Measurements from ENCODE around the gene TREX2. TPM values are rescaled to one million over a fixed set of nuclear protein-coding genes. Genes with fewer than 3 reads are reported as not detected.
"Not testable (repeated sequence)": the region's sequence is repeated elsewhere in the genome, so short reads cannot be mapped to it uniquely, and the experiment has no call there.

Gene TREX2
- total RNA-seq, 1 donor from 2014 or later, result 2.9 TPM

DNA sequence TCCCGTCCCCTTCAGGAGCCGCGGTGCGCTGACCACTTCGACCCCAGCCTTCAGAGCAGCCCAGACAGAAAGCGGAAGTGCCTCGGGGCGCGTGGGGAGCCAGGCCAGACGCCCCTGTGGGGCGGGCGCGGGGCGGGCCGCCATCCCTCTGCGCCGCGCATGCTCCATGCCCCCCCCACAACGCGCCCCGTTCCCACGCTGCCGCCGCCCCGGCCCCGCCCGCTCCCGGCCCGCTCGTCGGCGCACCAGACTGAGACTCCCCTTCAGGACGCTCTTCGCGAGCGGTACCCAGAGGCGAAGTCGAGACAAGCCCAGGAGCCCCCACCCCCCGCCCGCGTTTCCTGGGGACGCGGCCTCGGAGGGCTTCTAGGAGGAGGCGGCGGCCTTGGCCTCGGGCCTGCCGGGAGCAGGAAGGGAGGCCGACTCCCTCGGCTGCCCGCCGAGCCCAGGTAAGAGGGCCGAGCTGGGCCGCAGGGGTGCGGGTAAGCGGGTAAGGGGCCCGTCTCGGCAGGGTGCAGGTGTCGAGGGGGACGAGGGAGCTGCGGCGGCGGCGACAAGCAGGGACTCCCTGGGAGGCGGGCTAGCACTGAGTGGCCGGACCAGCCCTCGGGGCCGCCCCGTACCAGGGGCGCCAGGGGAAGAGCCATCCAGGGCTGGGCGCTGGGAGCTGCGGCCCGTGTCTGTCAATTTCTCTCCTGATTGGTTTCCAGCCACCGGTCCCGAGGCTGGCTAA, 34.4 kb downstream of the TREX2 start, which contains the start of gene ZFP92:
TSS of gene ZFP92 (plus strand) at position 218 of the 733 bp plus-strand sequence. CDS start 6,851 bp downstream, outside the sequence.
- no peak for FAIRE-seq
- peak; percentile 56 to 58 for DNase-seq (ENCODE audit: low spot score in 2 of 2)

GRCh38 chrX:153410888-153411254, 35.0 kb downstream of the TREX2 start:
- DNase-seq (ENCODE audit: low spot score in 2 of 2) (no peak), FAIRE-seq (no peak)

GRCh38 chrX:153410373-153410772, 35.5 kb downstream of the TREX2 start:
- FAIRE-seq, result no peak
- DNase-seq (ENCODE audit: low spot score in 2 of 2), result no peak

DNA sequence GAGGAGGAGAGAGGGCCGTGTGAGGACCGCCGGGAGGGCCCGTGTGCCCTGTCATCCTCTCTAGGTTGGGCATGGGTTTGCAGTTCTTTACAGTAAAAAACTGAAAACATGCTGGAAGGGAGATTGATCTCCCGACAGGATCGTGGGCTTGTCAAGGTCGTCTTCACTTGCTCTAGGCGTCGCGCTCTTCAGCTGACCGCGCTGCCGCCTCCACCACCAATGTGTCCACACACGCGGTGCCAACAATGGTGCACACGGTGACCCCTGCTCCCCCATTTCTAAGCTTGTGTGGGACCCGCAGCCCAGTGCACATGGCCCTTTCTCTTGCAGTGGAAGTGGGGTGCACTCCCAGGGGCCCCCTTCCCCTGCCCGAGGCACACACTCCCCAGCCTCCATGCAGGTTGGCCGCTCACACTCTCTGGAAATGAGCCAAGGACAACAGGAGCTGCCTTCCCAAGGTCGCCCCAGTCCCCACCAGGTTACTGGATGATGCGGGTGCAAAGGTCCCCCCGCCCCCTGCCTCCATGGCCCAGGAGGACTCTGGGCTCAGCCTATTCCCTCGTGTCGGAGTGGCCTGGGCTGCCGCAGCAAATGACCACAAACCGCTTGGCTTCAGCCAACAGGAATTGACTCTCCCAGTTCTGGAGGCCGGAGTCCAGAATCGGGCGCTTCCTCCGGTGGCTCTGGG, 36.3 kb downstream of the TREX2 start:
- FAIRE-seq (no peak), DNase-seq (ENCODE audit: low spot score in 2 of 2) (no peak)

- DNase-seq (ENCODE audit: low spot score in 2 of 2) (no peak), FAIRE-seq (no peak)
These were observed 36.9 kb downstream of the TREX2 start for GRCh38 chrX:153408871-153409351.

GRCh38 chrX:153408221-153408721, 37.6 kb downstream of the TREX2 start:
- DNase-seq (ENCODE audit: low spot score in 2 of 2) (no peak), FAIRE-seq (no peak)

- DNase-seq (ENCODE audit: low spot score in 2 of 2) (no peak), FAIRE-seq (no peak)
These were observed 38.1 kb downstream of the TREX2 start for GRCh38 chrX:153407736-153408135.

- FAIRE-seq, result no peak
- DNase-seq (ENCODE audit: low spot score in 2 of 2), result peak in 1 of 2 donors; percentile 10
These were observed 39.0 kb downstream of the TREX2 start for GRCh38 chrX:153406903-153407302.

DNA sequence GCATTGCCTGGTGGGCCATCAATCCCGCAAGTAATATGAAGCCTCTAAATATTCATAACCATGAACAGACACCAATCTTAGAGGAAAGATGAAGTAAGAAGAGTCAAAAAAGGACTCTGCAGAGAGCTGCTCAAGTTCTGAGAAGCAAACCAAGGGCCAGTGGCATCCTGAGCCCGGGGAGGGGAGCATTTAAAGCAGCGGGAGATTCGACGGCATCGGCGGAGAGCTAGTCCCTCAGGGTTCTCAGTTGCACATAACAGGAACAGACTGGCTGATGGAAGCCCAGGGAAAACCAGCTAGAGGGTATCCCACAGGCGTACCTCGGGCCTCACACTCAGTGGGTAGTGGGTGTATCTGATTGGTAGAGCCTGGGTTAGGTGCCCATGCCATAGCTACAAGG, 39.8 kb downstream of the TREX2 start:
- FAIRE-seq, result no peak
- no peak for DNase-seq (ENCODE audit: low spot score in 2 of 2)

DNA sequence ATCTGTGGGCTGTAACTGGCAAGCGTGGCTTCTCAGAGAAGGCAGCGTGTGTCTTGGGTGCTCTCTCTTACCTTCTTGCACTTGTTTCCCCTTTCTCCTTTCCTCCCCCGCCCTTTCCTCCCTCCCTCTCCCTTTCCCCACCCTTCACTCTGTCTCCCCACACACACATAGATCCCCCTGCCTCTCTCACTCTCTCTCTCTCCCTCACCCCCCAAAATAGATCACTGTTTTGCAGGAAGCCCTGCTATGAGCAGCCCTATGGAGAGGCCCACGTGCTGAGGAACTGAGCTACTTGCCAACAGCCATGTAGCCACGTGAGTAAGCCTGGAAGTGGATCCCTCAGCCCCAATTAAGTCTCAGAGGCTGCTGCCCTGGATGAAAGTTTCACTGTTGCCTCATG, 40.4 kb downstream of the TREX2 start:
- DNase-seq (ENCODE audit: low spot score in 2 of 2) (no peak), FAIRE-seq (no peak)

- not testable (repeated sequence) for FAIRE-seq; DNase-seq (ENCODE audit: low spot score in 2 of 2)
These were observed 41.5 kb downstream of the TREX2 start for GRCh38 chrX:153404333-153404732.

- DNase-seq (ENCODE audit: low spot score in 2 of 2) (peak in 1 of 2 donors; percentile 17), FAIRE-seq (no peak)
These were observed 44.6 kb downstream of the TREX2 start, which contains the start of gene PNMA6E for GRCh38 chrX:153401133-153401764. Gene PNMA6E (minus strand): TSS chrX:153401350. CDS start chrX:153398849, 2,501 bp downstream.

GRCh38 chrX:153400146-153401132, 45.4 kb downstream of the TREX2 start:
- DNase-seq (ENCODE audit: low spot score in 2 of 2) (peak in 1 of 2 donors; percentile 29), FAIRE-seq (no peak)

- DNase-seq (ENCODE audit: low spot score in 2 of 2), result no peak
- FAIRE-seq, result no peak
These were observed 47.4 kb downstream of the TREX2 start for GRCh38 chrX:153398275-153398960.

DNA sequence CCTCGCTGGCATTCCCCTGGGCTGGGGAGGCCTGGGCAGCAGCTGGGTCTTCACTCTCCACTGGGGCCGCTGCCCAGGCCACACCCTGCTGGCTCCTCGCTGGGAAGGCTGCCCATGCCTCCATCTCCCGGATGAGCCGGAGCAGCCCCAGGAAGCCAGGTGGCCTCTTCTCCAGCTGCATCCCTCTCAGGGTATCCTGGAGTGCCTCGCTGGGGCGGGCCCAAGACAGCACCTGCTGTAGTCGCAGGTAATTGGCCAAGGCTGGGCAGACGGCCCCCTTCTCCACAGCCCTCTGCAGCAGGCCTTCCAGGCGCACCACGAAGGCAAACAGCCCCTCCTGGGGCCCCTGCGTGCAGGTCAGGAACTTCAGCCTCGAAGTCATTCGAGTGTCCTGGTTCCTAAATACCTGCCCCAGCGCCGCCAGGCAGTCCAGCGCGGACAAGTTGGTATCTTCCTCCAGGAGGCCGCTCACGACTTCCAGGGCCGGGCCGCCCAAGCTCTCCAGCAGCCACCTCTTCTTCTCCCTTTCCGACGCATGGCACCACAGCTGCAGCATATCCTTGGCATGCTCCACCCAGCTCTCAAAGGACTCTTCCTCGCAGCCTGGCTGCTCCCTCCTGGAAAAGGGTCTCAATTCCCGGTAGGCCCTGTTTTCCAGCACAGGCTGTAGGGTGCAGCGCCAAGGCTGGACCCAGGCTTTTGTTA, 48.4 kb downstream of the TREX2 start:
- DNase-seq (ENCODE audit: low spot score in 2 of 2), result no peak
- no peak for FAIRE-seq

DNA sequence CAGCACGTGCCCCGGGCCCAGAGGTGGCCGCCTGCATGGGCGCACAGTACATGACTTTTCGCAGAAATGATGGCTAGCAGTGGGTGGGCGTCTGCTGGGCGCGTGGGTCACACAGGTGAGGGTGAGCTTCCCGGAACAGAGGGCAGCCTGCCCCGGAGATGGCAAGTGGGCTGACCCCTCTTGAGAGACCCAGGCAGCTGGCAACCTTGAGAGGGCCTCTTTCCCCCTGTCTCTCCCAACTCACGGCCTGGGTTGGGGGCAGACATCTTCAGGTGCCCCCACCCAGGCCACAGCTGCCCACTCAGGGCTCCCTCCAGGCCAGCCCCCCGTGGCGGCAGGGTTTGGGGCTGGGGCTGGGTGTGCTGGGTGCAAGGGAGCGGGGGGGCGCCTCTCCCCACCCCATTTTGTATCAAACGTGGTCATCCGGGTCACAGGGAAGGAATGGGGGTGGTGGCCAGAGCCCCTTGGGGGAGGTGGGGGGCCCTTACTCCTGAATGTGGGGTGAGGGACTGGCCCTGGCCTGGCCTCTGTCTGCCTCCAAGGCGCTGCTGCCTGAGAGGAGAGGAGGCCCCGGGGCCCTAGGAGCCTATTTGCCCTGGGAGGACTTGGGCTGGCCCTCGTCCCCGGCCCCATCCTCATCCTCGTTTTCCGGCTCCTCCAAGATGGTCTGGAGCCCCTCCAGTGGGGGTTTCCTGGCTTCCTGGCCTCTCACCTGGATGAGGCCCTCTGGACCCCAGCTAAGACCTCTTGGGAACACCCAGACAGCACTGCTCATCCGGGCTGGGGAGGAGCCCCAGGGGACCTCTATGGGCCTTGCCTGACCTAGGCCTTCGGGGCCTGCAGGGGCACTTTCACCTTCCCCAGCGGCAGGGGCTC, 49.3 kb downstream of the TREX2 start:
- FAIRE-seq (no peak), DNase-seq (ENCODE audit: low spot score in 2 of 2) (no peak)

DNA sequence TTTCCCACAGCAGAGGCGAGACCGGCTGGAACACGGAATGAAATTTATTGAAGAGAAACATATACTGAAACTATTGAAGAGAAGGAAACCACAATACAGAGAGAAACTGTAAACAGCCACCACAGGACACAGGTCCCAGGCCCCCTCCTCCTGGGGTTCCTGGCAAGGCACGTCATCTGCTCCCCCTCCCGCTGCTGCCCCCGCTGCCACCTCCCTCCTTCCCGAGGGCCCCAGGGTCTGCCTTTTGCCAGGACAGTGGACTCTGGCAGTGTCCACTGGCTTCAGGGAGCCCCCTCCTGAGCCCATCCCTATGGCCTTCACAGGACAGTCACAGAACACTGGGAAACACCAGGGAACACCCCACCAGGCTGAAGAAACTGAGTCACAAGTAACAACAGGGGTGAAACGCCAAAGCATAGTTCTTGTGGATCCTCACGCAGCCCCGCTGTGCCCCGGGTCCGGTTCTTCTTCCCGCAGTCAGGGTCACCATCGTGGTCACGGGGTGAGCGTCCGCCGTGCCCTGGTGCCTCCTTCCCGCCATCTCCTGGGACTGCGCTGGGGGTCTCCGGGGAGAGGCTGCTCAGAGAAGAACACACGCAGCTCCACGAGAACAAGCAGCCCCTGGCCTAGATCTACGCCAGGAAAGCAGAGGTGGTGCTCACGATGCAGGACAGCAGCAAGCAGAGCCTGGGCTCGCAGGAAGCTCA, 50.1 kb downstream of the TREX2 start:
- no peak for DNase-seq (ENCODE audit: low spot score in 2 of 2)
- FAIRE-seq, result no peak

Data from frontal cortex (tissue), 4 donors.